OCI-LY7 (cell line): Measurements from ENCODE around the gene CKMT2.

Experiments
- EZH2phosphoT487 ChIP-seq: fragments of 200-600 bp; sonication (generic); IDR thresholded peaks from 2 replicates; pipeline ENCODE4 v1.6.1; 2018; ENCODE audit warnings: low read depth, borderline replicate concordance, mild to moderate bottlenecking, mixed run types, antibody characterized with exemption, low read length, moderate library complexity, mixed read lengths
- TF ChIP-seq, protein P1 (sequence below): fragments of 200-600 bp; sonication (generic); conservative IDR thresholded peaks from 2 replicates; pipeline ENCODE4 v1.5.1; 2014; ENCODE audit warnings: mild to moderate bottlenecking, antibody characterized with exemption, low read length, moderate library complexity, mixed read lengths

DNA sequence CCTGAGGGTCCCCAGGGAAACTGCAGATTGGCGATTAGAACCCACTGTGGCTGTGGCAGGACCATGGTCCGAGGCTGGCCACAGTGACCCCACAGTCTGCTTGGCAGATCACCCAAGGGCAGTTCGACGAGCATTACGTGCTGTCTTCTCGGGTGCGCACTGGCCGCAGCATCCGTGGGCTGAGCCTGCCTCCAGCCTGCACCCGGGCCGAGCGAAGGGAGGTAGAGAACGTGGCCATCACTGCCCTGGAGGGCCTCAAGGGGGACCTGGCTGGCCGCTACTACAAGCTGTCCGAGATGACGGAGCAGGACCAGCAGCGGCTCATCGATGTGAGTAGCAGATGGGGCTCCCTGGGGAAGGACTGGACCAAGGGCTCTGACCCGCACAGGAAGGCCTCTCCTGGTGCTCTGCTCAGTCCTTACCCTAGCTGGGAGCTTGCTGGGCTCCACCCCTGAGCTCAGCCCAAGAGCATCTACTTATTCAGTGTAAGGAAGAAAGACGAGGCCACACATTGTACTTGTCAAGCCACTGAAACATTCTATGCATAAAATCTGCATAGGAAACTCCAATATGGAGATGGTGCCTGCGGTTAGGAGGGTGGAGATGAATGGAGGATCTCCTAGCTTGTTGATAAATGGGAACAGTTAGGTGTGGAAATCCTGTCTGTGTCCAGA is 21.9 kb downstream of the CKMT2 start:
- TF ChIP-seq, protein P1, sequence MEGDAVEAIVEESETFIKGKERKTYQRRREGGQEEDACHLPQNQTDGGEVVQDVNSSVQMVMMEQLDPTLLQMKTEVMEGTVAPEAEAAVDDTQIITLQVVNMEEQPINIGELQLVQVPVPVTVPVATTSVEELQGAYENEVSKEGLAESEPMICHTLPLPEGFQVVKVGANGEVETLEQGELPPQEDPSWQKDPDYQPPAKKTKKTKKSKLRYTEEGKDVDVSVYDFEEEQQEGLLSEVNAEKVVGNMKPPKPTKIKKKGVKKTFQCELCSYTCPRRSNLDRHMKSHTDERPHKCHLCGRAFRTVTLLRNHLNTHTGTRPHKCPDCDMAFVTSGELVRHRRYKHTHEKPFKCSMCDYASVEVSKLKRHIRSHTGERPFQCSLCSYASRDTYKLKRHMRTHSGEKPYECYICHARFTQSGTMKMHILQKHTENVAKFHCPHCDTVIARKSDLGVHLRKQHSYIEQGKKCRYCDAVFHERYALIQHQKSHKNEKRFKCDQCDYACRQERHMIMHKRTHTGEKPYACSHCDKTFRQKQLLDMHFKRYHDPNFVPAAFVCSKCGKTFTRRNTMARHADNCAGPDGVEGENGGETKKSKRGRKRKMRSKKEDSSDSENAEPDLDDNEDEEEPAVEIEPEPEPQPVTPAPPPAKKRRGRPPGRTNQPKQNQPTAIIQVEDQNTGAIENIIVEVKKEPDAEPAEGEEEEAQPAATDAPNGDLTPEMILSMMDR = no peak
- no peak for TF ChIP-seq EZH2phosphoT487
